Hindlimb muscle (tissue), 1 donor: ENCODE measurements around the gene PSMB8. TPM values are rescaled to one million over a fixed set of nuclear protein-coding genes. Genes with fewer than 3 reads are reported as not detected.

Experiments
- DNase-seq: peaks from one replicate; pipeline ENCODE4 v3.0.0-alpha.2; 2013
- polyA plus RNA-seq: library from polyadenylated mRNA; unstranded; fragments of 120-200 nt; gene quantifications from one replicate; pipeline ENCODE4 v1.2.1, GENCODE V29; 2013; ENCODE audit not compliant: insufficient read length

The PSMB8 gene
- polyA plus RNA-seq, 1 donor: 13.9 TPM

DNA sequence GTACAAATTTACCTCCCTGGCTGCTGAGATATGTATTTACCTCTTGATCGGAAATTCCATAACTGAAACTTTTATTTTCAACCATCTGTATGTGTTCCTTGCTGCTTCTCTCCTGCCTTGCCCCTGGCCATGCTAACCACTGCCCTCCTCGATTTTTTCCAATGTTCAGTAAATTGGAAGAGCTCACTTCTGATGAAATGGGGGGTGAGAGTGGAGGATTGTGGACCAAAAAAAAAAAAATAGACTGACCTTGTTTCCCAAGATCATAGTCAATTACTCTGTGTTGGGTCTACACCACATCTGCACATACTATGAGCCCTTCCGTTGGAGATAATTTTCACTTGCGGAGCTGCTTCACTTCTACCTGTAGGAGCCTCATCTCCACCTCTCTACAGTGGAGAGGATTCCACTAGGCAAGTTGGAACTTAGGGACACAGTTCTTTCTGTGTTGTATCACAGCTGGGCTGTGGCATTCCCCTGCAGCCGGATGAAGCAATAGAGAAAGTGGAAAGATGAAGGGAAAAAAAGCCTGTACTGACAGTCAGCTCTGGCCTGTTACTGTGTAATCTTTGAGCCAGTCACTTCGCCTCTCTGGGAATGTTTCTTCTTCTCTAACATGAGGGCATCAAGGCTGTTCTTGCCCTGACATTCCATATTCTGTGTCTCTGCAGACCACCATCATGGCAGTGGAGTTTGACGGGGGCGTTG is 11.8 kb upstream of the PSMB8 start:
- DNase-seq: no peak

GRCh38 chr6:32854376-32855178 is 10.7 kb upstream of the PSMB8 start:
- DNase-seq: peak; percentile 54

- DNase-seq: peak; percentile 94
Measured at GRCh38 chr6:32853541-32854375, 9.9 kb upstream of the PSMB8 start, which contains the start of the genes PSMB9 and TAP1. TSS of gene PSMB9 (plus strand) at chr6:32854192. CDS start at chr6:32854230, 38 bp downstream. TSS of gene TAP1 (minus strand) at chr6:32853704. CDS start at chr6:32853636, 68 bp downstream.

DNA sequence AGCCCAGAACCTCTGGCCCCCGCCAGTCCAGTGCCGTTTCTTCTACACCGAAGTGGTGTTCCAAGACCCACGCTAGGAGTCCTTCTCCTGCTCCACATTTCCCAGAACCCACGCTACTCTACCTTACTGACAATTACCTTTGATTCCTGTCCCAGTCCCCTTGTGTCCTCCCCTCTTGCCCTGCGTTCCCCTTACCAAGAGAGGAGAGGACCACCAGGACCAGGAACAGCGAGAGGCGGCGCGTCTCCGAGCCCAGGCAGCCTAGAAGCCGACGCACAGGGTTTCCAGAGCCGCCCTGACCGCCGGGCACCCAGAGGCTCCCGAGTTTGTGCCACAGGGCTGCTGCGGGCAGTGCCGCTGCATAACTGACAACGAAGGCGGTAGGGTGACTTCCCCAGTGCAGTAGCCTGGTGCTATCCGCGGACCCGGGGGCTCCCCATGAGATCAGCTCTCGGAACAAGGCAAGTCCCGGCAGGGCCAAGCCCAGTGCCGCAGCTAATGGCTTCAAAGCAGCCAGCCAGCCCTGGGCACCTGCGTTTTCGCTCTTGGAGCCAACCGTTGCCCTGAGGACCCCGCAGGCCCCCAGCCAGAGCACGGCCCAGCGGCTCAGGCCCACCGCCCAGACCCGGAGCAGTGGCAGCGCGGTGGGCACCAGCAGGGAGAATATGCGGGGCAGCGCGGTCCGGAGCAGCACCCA is 9.1 kb upstream of the PSMB8 start:
- peak; percentile 32 for DNase-seq

DNA sequence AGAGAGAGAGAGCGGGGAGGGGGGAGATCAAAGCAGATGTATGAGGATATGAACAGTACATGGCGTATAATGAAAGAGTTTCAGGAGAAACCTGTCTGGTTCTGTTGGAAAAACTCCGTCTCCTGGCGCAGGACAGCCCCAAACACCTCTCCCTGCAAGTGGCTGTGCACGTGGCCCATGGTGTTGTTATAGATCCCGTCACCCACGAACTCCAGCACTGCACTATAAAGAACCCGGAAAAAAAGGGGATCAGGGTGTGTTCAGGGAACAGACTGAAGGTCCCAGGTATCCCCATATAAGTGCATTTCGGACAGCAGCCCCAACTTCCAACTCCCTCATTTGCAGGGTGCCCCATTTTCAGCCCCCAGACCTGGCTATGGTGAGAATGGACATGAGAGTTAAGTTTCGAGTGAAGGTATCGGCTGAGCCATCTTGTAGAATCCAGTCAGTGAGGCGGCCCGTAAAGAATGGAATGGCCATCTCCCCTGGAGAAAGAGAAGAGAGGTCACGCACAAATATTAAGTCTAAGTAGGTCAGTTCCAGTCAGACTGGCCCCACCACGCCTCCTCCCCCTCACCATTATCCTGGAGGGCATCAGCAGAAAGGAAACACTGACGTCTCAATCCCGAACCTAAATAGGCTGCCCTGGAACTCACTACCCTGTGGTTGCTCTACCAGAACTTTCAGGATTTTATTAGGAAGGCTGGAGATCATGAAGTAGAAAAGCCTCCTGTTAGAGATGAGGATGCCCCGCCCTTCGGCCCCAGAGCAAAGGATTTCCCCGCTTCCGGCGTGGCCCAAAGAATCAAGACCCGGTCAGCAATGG is 8.4 kb upstream of the PSMB8 start:
- no peak for DNase-seq

DNA sequence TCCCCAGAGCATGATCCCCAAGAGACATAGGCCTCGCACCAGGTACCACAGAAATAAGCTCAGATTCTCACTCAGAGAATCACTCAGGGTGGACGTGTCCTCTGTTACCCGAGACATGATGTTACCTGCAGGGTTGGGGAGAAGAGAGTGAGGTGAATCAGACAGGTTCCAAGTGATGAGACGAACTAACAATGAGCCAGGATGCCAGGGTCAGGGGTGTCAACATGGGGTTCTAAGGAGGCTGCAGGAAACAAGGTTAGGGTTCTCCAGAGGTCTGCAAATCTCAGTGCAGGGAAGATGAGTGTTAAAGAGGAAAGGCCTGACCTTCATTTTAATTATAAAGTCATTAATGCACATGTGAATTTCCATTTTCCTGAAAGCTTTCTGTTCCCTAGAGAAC is 7.2 kb upstream of the PSMB8 start:
- no peak for DNase-seq

- DNase-seq: no peak
Measured at GRCh38 chr6:32849126-32849525, 5.3 kb upstream of the PSMB8 start.

- no peak for DNase-seq
Measured at GRCh38 chr6:32847795-32848194, 3.9 kb upstream of the PSMB8 start.

- no peak for DNase-seq
Measured at GRCh38 chr6:32847004-32847403, 3.2 kb upstream of the PSMB8 start.

GRCh38 chr6:32845384-32845884 is 1.6 kb upstream of the PSMB8 start:
- DNase-seq: no peak

DNA sequence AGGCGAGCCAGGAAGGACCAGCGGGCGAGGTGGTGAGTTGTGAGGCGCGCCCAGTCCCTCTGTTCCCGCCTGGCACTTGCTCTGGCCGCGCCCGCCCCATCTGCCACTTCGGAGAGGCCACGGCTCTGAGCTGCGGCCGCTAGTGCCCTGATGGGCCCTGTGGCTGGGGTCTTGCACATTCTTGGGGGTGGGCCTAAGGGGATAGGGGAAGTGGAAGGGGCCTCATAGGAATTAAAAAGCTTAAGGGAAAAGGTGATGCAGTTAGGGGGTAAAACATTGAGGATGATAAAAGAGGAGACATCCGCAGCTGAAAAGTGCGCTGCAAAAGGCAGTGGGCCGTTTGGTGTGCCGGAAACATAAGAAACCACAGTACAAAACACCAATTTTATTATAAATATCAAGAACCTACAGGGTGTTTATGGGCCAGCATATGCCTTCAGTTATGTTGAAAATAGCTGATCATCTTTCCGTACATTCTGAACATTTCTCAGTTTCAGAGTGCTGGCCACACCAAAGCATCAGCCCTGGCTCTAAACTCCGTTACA is 1.1 kb upstream of the PSMB8 start:
- DNase-seq: no peak

DNA sequence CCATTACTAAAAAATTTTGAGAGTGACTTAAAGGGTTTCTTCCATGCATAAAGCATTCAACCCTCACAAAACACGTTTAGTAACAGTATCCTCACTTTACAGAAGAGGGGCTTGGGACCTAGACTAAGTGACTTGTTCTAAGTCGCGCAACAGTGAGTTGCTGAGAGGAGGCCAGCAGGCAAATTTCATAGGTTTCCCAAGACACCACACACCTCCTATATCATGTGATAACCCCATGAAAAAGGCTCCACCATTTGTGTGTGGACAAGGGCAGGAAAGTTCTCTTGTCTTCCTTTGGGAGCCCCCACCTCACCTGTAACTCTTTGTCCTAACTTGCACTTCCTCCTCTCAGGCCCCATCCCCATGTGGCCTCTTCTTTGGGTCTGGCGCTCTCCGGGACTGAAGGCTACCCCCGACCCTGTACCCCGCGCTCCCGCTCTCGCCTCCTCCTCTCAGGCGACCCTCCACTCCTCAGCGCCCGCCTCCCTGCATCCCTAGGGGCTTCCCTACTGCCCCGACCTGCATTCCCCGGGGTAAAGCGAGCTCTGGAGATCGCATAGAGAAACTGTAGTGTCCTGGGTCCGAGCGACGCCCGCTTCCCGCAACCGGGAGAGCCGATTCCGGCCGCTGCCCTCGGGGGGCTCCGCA is 392 bp downstream of the PSMB8 start:
- DNase-seq: peak; percentile 17

DNA sequence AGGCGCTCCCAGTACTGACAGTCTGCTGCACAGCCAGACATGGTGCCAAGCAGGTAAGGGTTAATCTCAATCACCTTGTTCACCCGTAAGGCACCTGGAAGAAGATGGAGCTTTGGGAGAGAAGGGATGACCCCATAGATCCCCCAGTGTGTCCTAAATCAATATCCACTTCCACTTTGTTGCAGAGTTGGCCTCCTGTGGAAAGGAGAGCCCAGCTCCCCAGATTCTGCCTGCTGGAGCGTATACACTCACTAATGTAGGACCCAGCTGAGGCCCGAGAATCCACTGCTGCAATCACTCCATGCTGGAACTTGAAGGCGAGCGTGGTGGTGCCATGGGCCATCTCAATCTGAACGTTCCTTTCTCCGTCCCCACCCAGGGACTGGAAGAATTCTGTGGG is 1.2 kb downstream of the PSMB8 start:
- DNase-seq: no peak

DNA sequence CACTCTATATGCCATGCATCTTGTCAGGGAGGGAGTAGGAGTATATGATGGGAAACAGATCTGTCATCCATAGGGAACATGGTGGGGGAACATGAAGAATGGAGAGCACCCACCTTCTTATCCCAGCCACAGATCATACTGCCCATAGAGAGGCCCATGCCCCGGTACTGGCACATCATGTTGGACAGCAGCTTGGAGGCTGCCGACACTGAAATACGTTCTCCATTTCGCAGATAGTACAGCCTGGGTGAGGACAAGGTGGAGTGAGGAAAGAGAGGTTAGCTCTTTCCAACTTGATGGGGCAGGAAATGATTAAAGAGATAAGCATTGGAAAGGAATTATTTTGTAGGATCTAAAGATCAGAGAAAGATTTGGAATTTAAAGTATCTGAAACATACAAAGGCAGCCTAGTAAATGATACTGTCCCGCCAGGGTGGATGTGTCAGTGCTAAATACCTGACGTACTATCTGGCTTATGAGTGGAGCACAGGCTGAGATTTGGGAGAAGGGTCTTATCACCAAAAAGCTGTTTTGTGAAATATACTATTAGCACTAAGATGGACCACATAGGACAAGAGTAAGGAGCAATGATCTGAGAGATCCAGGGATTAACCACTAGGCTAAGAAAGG is 1.7 kb downstream of the PSMB8 start:
- no peak for DNase-seq

DNA sequence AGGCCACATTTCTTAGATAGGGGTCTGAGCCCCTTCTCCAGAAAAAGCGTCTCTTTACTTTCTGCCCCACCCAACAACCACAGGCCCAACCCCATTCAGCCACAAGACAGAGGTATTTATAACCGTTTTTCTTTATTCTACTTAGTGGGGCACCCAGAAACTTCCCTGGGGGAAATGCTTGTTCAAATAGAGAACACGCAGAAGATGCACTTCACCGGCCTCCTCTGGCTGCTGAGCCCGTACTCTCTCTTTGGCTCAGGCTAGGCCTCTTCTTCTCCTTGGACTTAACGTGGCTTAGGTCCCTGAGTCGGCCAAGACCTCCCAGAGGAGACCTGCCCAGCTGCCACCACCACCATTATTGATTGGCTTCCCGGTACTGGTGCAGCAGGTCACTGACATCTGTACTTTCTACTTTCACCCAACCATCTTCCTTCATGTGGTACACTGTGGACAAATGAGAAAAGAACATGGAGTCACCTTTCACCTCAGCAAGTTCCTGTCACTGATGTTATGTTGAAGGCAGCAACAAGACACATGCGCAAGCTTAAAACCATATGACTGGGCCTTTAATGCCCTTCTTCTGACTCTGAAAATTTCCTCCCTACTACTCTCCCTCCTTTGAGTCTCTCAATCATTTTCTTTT is 3.1 kb downstream of the PSMB8 start:
- DNase-seq: no peak

DNA sequence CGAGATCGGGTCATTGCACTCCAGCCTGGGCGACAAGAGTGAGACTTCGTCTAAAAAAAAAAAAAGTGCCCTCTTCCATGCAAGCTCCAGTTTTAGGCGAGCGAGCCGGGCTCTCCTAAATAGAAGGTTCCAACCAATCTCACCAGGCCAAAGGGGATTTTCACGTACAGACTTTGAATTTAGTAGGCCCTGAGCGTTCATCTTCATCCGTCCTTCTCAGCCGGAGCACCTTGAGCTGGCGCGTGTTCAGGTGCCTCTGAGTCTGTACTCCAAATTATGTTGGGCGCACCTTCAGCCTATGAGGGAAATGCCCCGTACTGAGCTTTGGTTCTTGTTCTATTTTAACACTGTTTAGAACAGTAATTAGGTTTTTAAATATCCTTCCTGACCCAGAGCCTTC is 4.5 kb downstream of the PSMB8 start:
- no peak for DNase-seq

- DNase-seq: peak; percentile 96
Measured at GRCh38 chr6:32838114-32838958, 5.5 kb downstream of the PSMB8 start, which contains the start of gene TAP2. TSS of gene TAP2 (minus strand) at chr6:32838739. CDS start at chr6:32838233, 506 bp downstream.

DNA sequence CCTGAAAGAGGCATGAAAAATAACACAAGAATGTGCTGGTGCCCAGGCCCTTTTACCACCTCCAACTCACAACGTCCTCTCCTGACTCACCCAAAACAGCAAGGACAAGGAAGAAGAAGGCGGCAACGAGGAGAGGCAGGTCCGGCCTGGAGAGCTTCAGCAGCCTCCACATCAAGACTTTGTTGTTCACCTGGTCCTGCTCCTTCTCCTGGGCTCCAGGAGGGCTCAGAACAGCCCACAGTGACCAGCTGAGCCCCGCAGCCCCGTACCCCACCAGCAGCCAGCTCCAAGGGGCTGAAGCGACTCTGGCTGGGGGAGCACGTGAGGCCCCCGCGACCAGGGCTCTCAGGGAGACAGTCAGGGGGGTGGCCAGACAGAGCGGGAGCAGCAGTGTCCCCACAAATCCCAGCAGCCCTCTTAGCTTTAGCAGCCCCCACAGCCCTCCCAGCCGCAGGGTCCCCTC is 6.2 kb downstream of the PSMB8 start:
- DNase-seq: no peak
